Nephron (organoid): ENCODE results near the gene PLA2G4D.

Experiments used
- H3K27ac Mint-ChIP-seq, 3 experiments: 2 replicates each; pipeline ENCODE4 v1.8.0; 2020; ENCODE audit warnings: mixed read lengths in 3 of 3, mild to moderate bottlenecking in 2 of 3, moderate library complexity in 1 of 3
- H3K27me3 Mint-ChIP-seq: 2 replicates; pipeline ENCODE4 v1.8.0; 2021; ENCODE audit warnings: low read depth, mild to moderate bottlenecking, moderate library complexity, mixed read lengths
- H3K36me3 Mint-ChIP-seq: 2 replicates; pipeline ENCODE4 v1.8.0; 2020; ENCODE audit warnings: low read depth, mixed read lengths
- H3K4me1 Mint-ChIP-seq: 2 replicates; pipeline ENCODE4 v1.8.0; 2020; ENCODE audit warnings: mixed read lengths
- H3K4me3 Mint-ChIP-seq, 3 experiments: 2 replicates each; pipeline ENCODE4 v1.8.0; 2020; ENCODE audit warnings: mild to moderate bottlenecking in 3 of 3, mixed read lengths in 3 of 3, moderate library complexity in 2 of 3
- H3K9me3 Mint-ChIP-seq: 2 replicates; pipeline ENCODE4 v1.8.0; 2020; ENCODE audit warnings: mixed read lengths
- CTCF ChIP-seq, 3 experiments: fragments of 200-600 bp; sonication (generic); IDR thresholded peaks; one replicate each; pipeline ENCODE4 v1.5.0; 2021; ENCODE audit warnings: antibody characterized with exemption in 3 of 3; ENCODE audit not compliant: unreplicated experiment in 3 of 3

PLA2G4D gene

GRCh38 chr15:42018306-42019224 lies 75.8 kb downstream of the PLA2G4D start:
- TF ChIP-seq CTCF (IDR thresholded peaks at IDR 0.05; ENCODE audit: unreplicated experiment in 3 of 3), result no peak
- no peak overlapping the region for H3K4me3 Mint-ChIP-seq
- peaks cover 21% of the 10 kb centered on the region for H3K27me3 Mint-ChIP-seq
- peaks cover 19% of the 10 kb centered on the region for H3K9me3 Mint-ChIP-seq
- no peak overlapping the region for H3K27ac Mint-ChIP-seq
- H3K4me1 Mint-ChIP-seq, result peaks cover 20% of the 10 kb centered on the region
- H3K36me3 Mint-ChIP-seq, result no peaks in the 10 kb centered on the region
